ENCODE results near the gene CREB3L2.
A peak's percentile ranks its signal among the peaks of the same experiment; 100 is the strongest.

Gene CREB3L2

GRCh38 chr7:137950967-137951366, 50.9 kb downstream of the CREB3L2 start:
- DNase-seq (ENCODE audit: low spot score) = no peak

GRCh38 chr7:137950263-137950621, 51.6 kb downstream of the CREB3L2 start:
- no peak for DNase-seq (ENCODE audit: low spot score)

- DNase-seq (ENCODE audit: low spot score) = no peak
These were observed 52.2 kb downstream of the CREB3L2 start for GRCh38 chr7:137949416-137950262.

- DNase-seq (ENCODE audit: low spot score) = no peak
These were observed 53.0 kb downstream of the CREB3L2 start for GRCh38 chr7:137948845-137949330.

GRCh38 chr7:137948083-137948844, 53.6 kb downstream of the CREB3L2 start:
- DNase-seq (ENCODE audit: low spot score) = no peak

GRCh38 chr7:137947046-137947445, 54.8 kb downstream of the CREB3L2 start:
- DNase-seq (ENCODE audit: low spot score) = no peak

- no peak for DNase-seq (ENCODE audit: low spot score)
These were observed 55.9 kb downstream of the CREB3L2 start for GRCh38 chr7:137946011-137946410.

- no peak for DNase-seq (ENCODE audit: low spot score)
These were observed 57.7 kb downstream of the CREB3L2 start for GRCh38 chr7:137944168-137944567.

- no peak for DNase-seq (ENCODE audit: low spot score)
These were observed 58.7 kb downstream of the CREB3L2 start for GRCh38 chr7:137943132-137943551.

GRCh38 chr7:137942484-137943115, 59.3 kb downstream of the CREB3L2 start:
- DNase-seq (ENCODE audit: low spot score) = no peak

- no peak for DNase-seq (ENCODE audit: low spot score)
These were observed 61.0 kb downstream of the CREB3L2 start for GRCh38 chr7:137940656-137941518.

GRCh38 chr7:137940218-137940617, 61.7 kb downstream of the CREB3L2 start:
- DNase-seq (ENCODE audit: low spot score) = no peak

GRCh38 chr7:137937202-137937560, 64.7 kb downstream of the CREB3L2 start:
- no peak for DNase-seq (ENCODE audit: low spot score)

- DNase-seq (ENCODE audit: low spot score) = no peak
These were observed 65.2 kb downstream of the CREB3L2 start for GRCh38 chr7:137936509-137937201.

- DNase-seq (ENCODE audit: low spot score) = peak; percentile 64
These were observed 65.9 kb downstream of the CREB3L2 start for GRCh38 chr7:137935884-137936508.

GRCh38 chr7:137934941-137935883, 66.7 kb downstream of the CREB3L2 start:
- no peak for DNase-seq (ENCODE audit: low spot score)

GRCh38 chr7:137934176-137934826, 67.6 kb downstream of the CREB3L2 start:
- no peak for DNase-seq (ENCODE audit: low spot score)

GRCh38 chr7:137933270-137934017, 68.4 kb downstream of the CREB3L2 start:
- no peak for DNase-seq (ENCODE audit: low spot score)
